ENCODE measurements around the gene CDK5RAP1. TPM values are rescaled to one million over a fixed set of nuclear protein-coding genes. Genes with fewer than 3 reads are reported as not detected.

Gene CDK5RAP1
- total RNA-seq, 4 donors from 2014 or later = 11.3 to 19.5 (median 16.9) TPM

- Histone ChIP-seq H3K4me3 (no peak overlapping the region), H3K27me3 (no peaks in the 10 kb centered on the region), H3K4me1 (no peaks in the 10 kb centered on the region), H3K27ac (replicated peaks in 1 of 4) (no peak overlapping the region), H3K36me3 (peaks cover 49 to 100% (median 87%) of the 10 kb centered on the region in 4 donors), H3K9me3 (no peaks in the 10 kb centered on the region)
- DNase-seq (ENCODE audit: extremely low spot score) = no peak
- 89% methylated on average over 8 of the region's 8 CpGs for WGBS
- intact Hi-C loops (cut with DNase I) = no loop called here
- TF ChIP-seq EP300 (IDR thresholded peaks at IDR 0.05) = no peak
- TF ChIP-seq POLR2A (IDR thresholded peaks at IDR 0.05; ENCODE audit: low read depth) = no peak
- TF ChIP-seq CTCF (IDR thresholded peaks at IDR 0.05) = no peak
- no peak for TF ChIP-seq POLR2AphosphoS5 (IDR thresholded peaks at IDR 0.05)
These were observed 31.0 kb downstream of the CDK5RAP1 start for GRCh38 chr20:33370291-33370690.

- no peaks in the 10 kb centered on the region for H3K4me1 ChIP-seq
- WGBS = 91% methylated on average over 1 of the region's 1 CpG
- intact Hi-C loops (cut with DNase I) = no loop called here
- no peak overlapping the region for H3K27ac ChIP-seq (replicated peaks in 1 of 4)
- H3K9me3 ChIP-seq = no peaks in the 10 kb centered on the region
- no peaks in the 10 kb centered on the region for H3K27me3 ChIP-seq
- TF ChIP-seq POLR2A (IDR thresholded peaks at IDR 0.05; ENCODE audit: low read depth) = no peak
- TF ChIP-seq POLR2AphosphoS5 (IDR thresholded peaks at IDR 0.05) = no peak
- TF ChIP-seq EP300 (IDR thresholded peaks at IDR 0.05) = no peak
- TF ChIP-seq CTCF (IDR thresholded peaks at IDR 0.05) = no peak
- DNase-seq (ENCODE audit: extremely low spot score) = no peak
- no peak overlapping the region for H3K4me3 ChIP-seq
- H3K36me3 ChIP-seq = peaks cover 56 to 100% (median 90%) of the 10 kb centered on the region in 4 donors
These were observed 38.4 kb downstream of the CDK5RAP1 start for GRCh38 chr20:33362898-33363297.

- TF ChIP-seq EP300 (IDR thresholded peaks at IDR 0.05) (no peak), POLR2A (IDR thresholded peaks at IDR 0.05; ENCODE audit: low read depth) (no peak), POLR2AphosphoS5 (IDR thresholded peaks at IDR 0.05) (no peak), CTCF (IDR thresholded peaks at IDR 0.05) (no peak)
- Histone ChIP-seq H3K36me3 (peaks cover 33 to 99% (median 81%) of the 10 kb centered on the region in 4 donors), H3K4me3 (no peak overlapping the region), H3K9me3 (no peaks in the 10 kb centered on the region), H3K4me1 (no peaks in the 10 kb centered on the region), H3K27me3 (no peaks in the 10 kb centered on the region), H3K27ac (replicated peaks in 1 of 4) (no peak overlapping the region)
- intact Hi-C loops (cut with DNase I) = no loop called here
- DNase-seq (ENCODE audit: extremely low spot score) = no peak
- WGBS = 82% methylated on average over 8 of the region's 8 CpGs
These were observed 41.7 kb downstream of the CDK5RAP1 start for GRCh38 chr20:33359399-33360261.

- no peak overlapping the region for H3K4me3 ChIP-seq
- H3K27me3 ChIP-seq = no peaks in the 10 kb centered on the region
- no peak for TF ChIP-seq EP300 (IDR thresholded peaks at IDR 0.05)
- TF ChIP-seq CTCF (IDR thresholded peaks at IDR 0.05) = no peak
- TF ChIP-seq POLR2A (IDR thresholded peaks at IDR 0.05; ENCODE audit: low read depth) = no peak
- TF ChIP-seq POLR2AphosphoS5 (IDR thresholded peaks at IDR 0.05) = no peak
- peaks cover under 1 to 68% (median 50%) of the 10 kb centered on the region in 4 donors for H3K36me3 ChIP-seq
- DNase-seq (ENCODE audit: extremely low spot score) = no peak
- intact Hi-C loops (cut with DNase I) = no loop called here
- H3K27ac ChIP-seq (replicated peaks in 1 of 4) = no peak overlapping the region
- no peaks in the 10 kb centered on the region for H3K4me1 ChIP-seq
- 94% methylated on average over 4 of the region's 4 CpGs for WGBS
- no peaks in the 10 kb centered on the region for H3K9me3 ChIP-seq
These were observed 48.3 kb downstream of the CDK5RAP1 start for GRCh38 chr20:33353013-33353402.

Measured in esophagus muscularis mucosa (tissue), 4 donors.